OCI-LY1 (cell line): ENCODE measurements around the gene CSTF1.

ENCODE experiments used
- H2AFZ ChIP-seq: fragments of 200-600 bp; sonication (generic), shearing (Covaris generic); 2 replicates; pipeline ENCODE4 v1.6.0; 2014; ENCODE audit warnings: antibody characterized with exemption, mild to moderate bottlenecking, low read length
- H3F3A ChIP-seq: fragments of 200-600 bp; sonication (generic), shearing (Covaris generic); 2 replicates; pipeline ENCODE4 v1.6.0; 2014; ENCODE audit warnings: mild to moderate bottlenecking, antibody characterized with exemption, low read length, moderate library complexity; ENCODE audit not compliant: insufficient read depth
- H3K27ac ChIP-seq: fragments of 200-600 bp; sonication (generic); 2 replicates; pipeline ENCODE4 v1.5.1; 2014; ENCODE audit warnings: low read length, mixed run types, mild to moderate bottlenecking, low read depth; ENCODE audit not compliant: poor library complexity, severe bottlenecking
- H3K27me3 ChIP-seq: fragments of 200-600 bp; sonication (generic); 2 replicates; pipeline ENCODE4 v1.6.0; 2014; ENCODE audit warnings: antibody characterized with exemption, mild to moderate bottlenecking, low read length, moderate library complexity; ENCODE audit not compliant: insufficient read depth
- H3K36me3 ChIP-seq: fragments of 200-600 bp; sonication (generic); 2 replicates; pipeline ENCODE4 v1.6.1; 2014; ENCODE audit warnings: mild to moderate bottlenecking, antibody characterized with exemption, low read length, moderate library complexity, mixed read lengths; ENCODE audit not compliant: insufficient read depth
- H3K4me1 ChIP-seq: fragments of 200-600 bp; sonication (generic); 2 replicates; pipeline ENCODE4 v1.5.1; 2014; ENCODE audit warnings: mild to moderate bottlenecking, low read length, moderate library complexity; ENCODE audit not compliant: insufficient read depth, severe bottlenecking
- H3K4me2 ChIP-seq: fragments of 200-600 bp; sonication (generic), shearing (Covaris generic); 2 replicates; pipeline ENCODE4 v1.6.1; 2014; ENCODE audit warnings: low read length
- H3K4me3 ChIP-seq: fragments of 200-600 bp; sonication (generic); 2 replicates; pipeline ENCODE4 v1.5.1; 2014; ENCODE audit warnings: low read length, low read depth, mild to moderate bottlenecking, mixed read lengths; ENCODE audit not compliant: poor library complexity, severe bottlenecking
- H3K79me2 ChIP-seq: fragments of 200-600 bp; shearing (Covaris generic); 2 replicates; pipeline ENCODE4 v1.6.1; 2016; ENCODE audit warnings: mixed run types, low read length, mixed read lengths; ENCODE audit not compliant: insufficient read depth
- H3K9ac ChIP-seq: fragments of 200-600 bp; sonication (generic), shearing (Covaris generic); 2 replicates; pipeline ENCODE4 v1.6.1; 2014; ENCODE audit warnings: mild to moderate bottlenecking, low read length, mixed read lengths
- H3K9me2 ChIP-seq: fragments of 200-600 bp; sonication (generic), shearing (Covaris generic); 2 replicates; pipeline ENCODE4 v1.6.1; 2014; ENCODE audit warnings: low read depth, mild to moderate bottlenecking, low read length, mixed read lengths
- H3K9me3 ChIP-seq: fragments of 200-600 bp; shearing (Covaris generic); 2 replicates; pipeline ENCODE4 v1.6.1; 2014; ENCODE audit warnings: low read length, mixed read lengths
- H4K20me1 ChIP-seq: fragments of 200-600 bp; sonication (generic), shearing (Covaris generic); 2 replicates; pipeline ENCODE4 v1.6.0; 2016; ENCODE audit warnings: mild to moderate bottlenecking, low read length; ENCODE audit not compliant: insufficient read depth
- EZH2 ChIP-seq: fragments of 200-600 bp; sonication (generic), shearing (Covaris generic); IDR thresholded peaks from 2 replicates; pipeline ENCODE4 v1.8.0; 2017; ENCODE audit warnings: borderline replicate concordance, mixed run types, mild to moderate bottlenecking, antibody characterized with exemption, low read length, moderate library complexity, mixed read lengths
- TF ChIP-seq, protein P1 (sequence below): fragments of 200-600 bp; sonication (generic), shearing (Covaris generic); IDR thresholded peaks from 2 replicates; pipeline ENCODE4 v1.5.1; 2017; ENCODE audit warnings: mild to moderate bottlenecking, antibody characterized with exemption, low read length, moderate library complexity, mixed read lengths

Gene CSTF1

GRCh38 chr20:56418385-56418861 is 26.0 kb downstream of the CSTF1 start:
- Histone ChIP-seq H2AFZ (no peak overlapping the region), H4K20me1 (no peaks in the 10 kb centered on the region), H3K9me2 (no peaks in the 10 kb centered on the region), H3K27me3 (no peaks in the 10 kb centered on the region), H3K9ac (no peak overlapping the region), H3K36me3 (no peaks in the 10 kb centered on the region), H3K4me1 (no peaks in the 10 kb centered on the region), H3K9me3 (no peaks in the 10 kb centered on the region), H3K27ac (no peak overlapping the region), H3K4me3 (no peak overlapping the region), H3K4me2 (no peak overlapping the region), H3F3A (no peaks in the 10 kb centered on the region), H3K79me2 (no peaks in the 10 kb centered on the region)
- TF ChIP-seq, protein P1, sequence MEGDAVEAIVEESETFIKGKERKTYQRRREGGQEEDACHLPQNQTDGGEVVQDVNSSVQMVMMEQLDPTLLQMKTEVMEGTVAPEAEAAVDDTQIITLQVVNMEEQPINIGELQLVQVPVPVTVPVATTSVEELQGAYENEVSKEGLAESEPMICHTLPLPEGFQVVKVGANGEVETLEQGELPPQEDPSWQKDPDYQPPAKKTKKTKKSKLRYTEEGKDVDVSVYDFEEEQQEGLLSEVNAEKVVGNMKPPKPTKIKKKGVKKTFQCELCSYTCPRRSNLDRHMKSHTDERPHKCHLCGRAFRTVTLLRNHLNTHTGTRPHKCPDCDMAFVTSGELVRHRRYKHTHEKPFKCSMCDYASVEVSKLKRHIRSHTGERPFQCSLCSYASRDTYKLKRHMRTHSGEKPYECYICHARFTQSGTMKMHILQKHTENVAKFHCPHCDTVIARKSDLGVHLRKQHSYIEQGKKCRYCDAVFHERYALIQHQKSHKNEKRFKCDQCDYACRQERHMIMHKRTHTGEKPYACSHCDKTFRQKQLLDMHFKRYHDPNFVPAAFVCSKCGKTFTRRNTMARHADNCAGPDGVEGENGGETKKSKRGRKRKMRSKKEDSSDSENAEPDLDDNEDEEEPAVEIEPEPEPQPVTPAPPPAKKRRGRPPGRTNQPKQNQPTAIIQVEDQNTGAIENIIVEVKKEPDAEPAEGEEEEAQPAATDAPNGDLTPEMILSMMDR, result no peak
- no peak for TF ChIP-seq EZH2

GRCh38 chr20:56420028-56420427 is 27.6 kb downstream of the CSTF1 start:
- Histone ChIP-seq H2AFZ (no peak overlapping the region), H3F3A (no peaks in the 10 kb centered on the region), H3K4me2 (no peak overlapping the region), H3K4me1 (no peaks in the 10 kb centered on the region), H3K9me3 (no peaks in the 10 kb centered on the region), H3K79me2 (no peaks in the 10 kb centered on the region), H3K27ac (no peak overlapping the region), H3K27me3 (no peaks in the 10 kb centered on the region), H3K36me3 (no peaks in the 10 kb centered on the region), H4K20me1 (no peaks in the 10 kb centered on the region), H3K9me2 (no peaks in the 10 kb centered on the region), H3K9ac (no peak overlapping the region), H3K4me3 (no peak overlapping the region)
- TF ChIP-seq, protein P1, result no peak
- TF ChIP-seq EZH2, result no peak

GRCh38 chr20:56420940-56421688 is 28.7 kb downstream of the CSTF1 start:
- Histone ChIP-seq H2AFZ (no peak overlapping the region), H3K4me2 (no peak overlapping the region), H3F3A (no peaks in the 10 kb centered on the region), H4K20me1 (no peaks in the 10 kb centered on the region), H3K9me3 (no peaks in the 10 kb centered on the region), H3K9ac (no peak overlapping the region), H3K79me2 (no peaks in the 10 kb centered on the region), H3K36me3 (no peaks in the 10 kb centered on the region), H3K27me3 (no peaks in the 10 kb centered on the region), H3K27ac (no peak overlapping the region), H3K9me2 (no peaks in the 10 kb centered on the region), H3K4me1 (no peaks in the 10 kb centered on the region), H3K4me3 (no peak overlapping the region)
- TF ChIP-seq EZH2, result no peak
- TF ChIP-seq, protein P1, result no peak
